ENCODE data around the gene SCRN1.

The SCRN1 gene

DNA sequence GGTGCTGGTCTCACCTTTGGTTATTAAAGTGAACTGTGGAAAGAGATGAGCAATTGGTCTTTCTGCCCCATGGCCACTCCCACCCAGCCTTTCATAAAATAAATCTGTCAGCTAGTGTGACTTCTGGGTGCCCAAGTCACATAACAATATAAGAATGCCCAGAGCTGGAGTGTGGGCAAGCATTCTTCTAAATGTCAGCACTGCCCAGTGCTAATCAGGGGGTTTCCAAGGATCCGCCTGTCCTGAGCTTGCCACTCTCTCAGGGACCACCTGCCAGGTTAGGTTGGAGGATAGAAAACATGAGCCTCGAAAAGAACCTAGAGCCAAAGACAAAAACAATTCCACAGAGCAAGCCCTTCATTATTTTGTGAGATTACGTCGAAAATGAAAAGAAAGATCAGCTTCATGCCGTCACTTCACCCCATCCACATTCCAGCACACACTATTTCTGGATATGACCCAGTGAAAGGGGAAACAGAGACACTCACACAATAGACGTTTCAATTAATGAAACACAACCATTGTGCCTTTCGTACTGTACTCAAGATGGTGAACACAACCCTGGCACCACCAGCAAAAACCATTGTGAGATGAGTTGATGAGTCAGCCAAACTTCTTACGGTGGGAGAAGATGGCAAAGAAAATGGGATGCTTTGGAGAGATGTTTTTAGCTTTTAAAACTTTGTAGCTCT, 30.8 kb downstream of the SCRN1 start:
- H3K27ac ChIP-seq (ENCODE audit: low read depth, low read length), result no peak overlapping the region
- H2AK5ac ChIP-seq (ENCODE audit: low read length), result no peak overlapping the region
- H3K27me3 ChIP-seq (ENCODE audit: insufficient read depth, low read length), result no peaks in the 10 kb centered on the region
- H2BK120ac ChIP-seq (ENCODE audit: insufficient read depth, low read length, poor library complexity), result no peak overlapping the region
- H3K4ac ChIP-seq (ENCODE audit: low read depth, low read length), result no peak overlapping the region
- H3K14ac ChIP-seq (ENCODE audit: low read length), result no peak overlapping the region
- H3K79me1 ChIP-seq (ENCODE audit: low read length), result no peaks in the 10 kb centered on the region
- H4K12ac ChIP-seq (ENCODE audit: low read depth, low read length), result no peak overlapping the region
- H4K8ac ChIP-seq (ENCODE audit: low read depth, low read length), result no peak overlapping the region
- no peaks in the 10 kb centered on the region for H3K4me1 ChIP-seq (ENCODE audit: control insufficient read depth in 1 of 2, insufficient read depth in 2 of 2, low read length in 2 of 2)
- no peak overlapping the region for H2BK5ac ChIP-seq (ENCODE audit: low read depth, low read length, poor library complexity)
- H3K4me3 ChIP-seq (ENCODE audit: low read depth, low read length), result no peak overlapping the region
- no peak overlapping the region for H3K23ac ChIP-seq (ENCODE audit: low read length)
- H2BK12ac ChIP-seq (ENCODE audit: low read length), result no peak overlapping the region
- H3K36me3 ChIP-seq (ENCODE audit: control insufficient read depth in 1 of 2, insufficient read depth in 2 of 2, low read length in 2 of 2), result peaks cover 6% of the 10 kb centered on the region in 2 experiments
- no peak overlapping the region for H3K9ac ChIP-seq (ENCODE audit: low read length)
- no peaks in the 10 kb centered on the region for H3K9me3 ChIP-seq (ENCODE audit: insufficient read depth, low read depth, low read length)
- H3K4me2 ChIP-seq (ENCODE audit: low read length), result no peak overlapping the region
- no peak overlapping the region for H2AFZ ChIP-seq (ENCODE audit: insufficient read depth, low read length, poor library complexity)
- WGBS (ENCODE audit: extremely low coverage, insufficient coverage, insufficient read length), result no CpG with 5 or more reads among the region's 8 CpGs
- H3K79me2 ChIP-seq (ENCODE audit: control insufficient read depth, insufficient read depth, low read length, poor library complexity), result no peaks in the 10 kb centered on the region
- no peak overlapping the region for H3K18ac ChIP-seq (ENCODE audit: low read length)
- DNase-seq, result no peak
- no peak overlapping the region for H4K91ac ChIP-seq (ENCODE audit: low read depth, low read length)

DNA sequence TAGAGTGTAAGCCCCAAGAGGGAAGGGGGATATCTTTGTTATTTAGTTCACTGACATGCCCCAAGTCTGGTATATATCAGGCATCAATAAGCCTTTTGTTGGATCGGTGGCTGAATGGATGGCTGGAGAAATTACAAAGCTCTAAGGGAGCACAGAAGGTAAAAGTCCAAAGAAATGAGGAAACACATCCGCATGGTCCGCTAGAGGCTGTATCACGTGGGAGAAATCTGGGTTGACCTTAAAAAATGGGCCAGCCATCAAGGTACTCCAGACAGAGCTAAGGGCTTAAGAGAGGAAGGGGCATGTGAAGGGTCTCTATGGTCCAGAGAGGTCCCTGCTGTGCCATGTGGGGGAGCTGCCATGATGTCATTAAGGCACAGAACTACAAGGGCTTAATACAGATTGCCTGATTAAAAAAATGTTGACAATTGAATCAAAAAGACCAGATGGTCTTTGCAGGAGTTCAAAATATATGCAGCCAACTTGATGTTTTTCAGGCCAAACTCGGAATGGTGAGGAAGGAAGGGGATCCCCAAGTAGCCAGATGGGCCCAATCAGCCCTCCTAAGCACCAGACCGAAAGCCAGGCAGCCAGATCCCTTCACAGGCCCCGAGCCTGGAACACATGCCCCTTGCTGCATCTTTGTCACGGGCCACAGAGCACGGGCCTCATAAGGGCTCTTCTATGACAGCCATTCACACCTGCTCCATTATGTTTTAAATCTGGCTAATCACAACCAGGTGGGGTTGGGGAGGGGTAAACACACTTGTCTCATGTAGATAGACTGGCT, 31.9 kb downstream of the SCRN1 start:
- Histone ChIP-seq H2BK5ac (ENCODE audit: low read depth, low read length, poor library complexity) (no peak overlapping the region), H3K18ac (ENCODE audit: low read length) (no peak overlapping the region), H3K9me3 (ENCODE audit: insufficient read depth, low read depth, low read length) (no peaks in the 10 kb centered on the region), H4K12ac (ENCODE audit: low read depth, low read length) (no peak overlapping the region), H2BK120ac (ENCODE audit: insufficient read depth, low read length, poor library complexity) (no peak overlapping the region), H3K4ac (ENCODE audit: low read depth, low read length) (no peak overlapping the region), H3K79me1 (ENCODE audit: low read length) (no peaks in the 10 kb centered on the region), H2AFZ (ENCODE audit: insufficient read depth, low read length, poor library complexity) (no peak overlapping the region), H2BK12ac (ENCODE audit: low read length) (no peak overlapping the region), H4K91ac (ENCODE audit: low read depth, low read length) (no peak overlapping the region), H3K23ac (ENCODE audit: low read length) (no peak overlapping the region), H3K4me2 (ENCODE audit: low read length) (no peak overlapping the region), H3K36me3 (ENCODE audit: control insufficient read depth in 1 of 2, insufficient read depth in 2 of 2, low read length in 2 of 2) (peaks cover 6 to 9% of the 10 kb centered on the region in 2 experiments), H3K4me3 (ENCODE audit: low read depth, low read length) (no peak overlapping the region), H3K27ac (ENCODE audit: low read depth, low read length) (no peak overlapping the region), H2AK5ac (ENCODE audit: low read length) (no peak overlapping the region), H3K9ac (ENCODE audit: low read length) (no peak overlapping the region), H3K27me3 (ENCODE audit: insufficient read depth, low read length) (no peaks in the 10 kb centered on the region), H3K14ac (ENCODE audit: low read length) (no peak overlapping the region), H4K8ac (ENCODE audit: low read depth, low read length) (no peak overlapping the region), H3K4me1 (ENCODE audit: control insufficient read depth in 1 of 2, insufficient read depth in 2 of 2, low read length in 2 of 2) (no peaks in the 10 kb centered on the region), H3K79me2 (ENCODE audit: control insufficient read depth, insufficient read depth, low read length, poor library complexity) (no peaks in the 10 kb centered on the region)
- WGBS (ENCODE audit: extremely low coverage, insufficient coverage, insufficient read length), result no CpG with 5 or more reads among the region's 9 CpGs
- DNase-seq, result no peak

GRCh38 chr7:29956487-29956836, 33.1 kb downstream of the SCRN1 start:
- no peak overlapping the region for H4K12ac ChIP-seq (ENCODE audit: low read depth, low read length)
- H2AK5ac ChIP-seq (ENCODE audit: low read length), result no peak overlapping the region
- H3K9me3 ChIP-seq (ENCODE audit: insufficient read depth, low read depth, low read length), result no peaks in the 10 kb centered on the region
- no peak overlapping the region for H3K18ac ChIP-seq (ENCODE audit: low read length)
- no peak for DNase-seq
- H3K9ac ChIP-seq (ENCODE audit: low read length), result no peak overlapping the region
- no peak overlapping the region for H3K4ac ChIP-seq (ENCODE audit: low read depth, low read length)
- H3K79me2 ChIP-seq (ENCODE audit: control insufficient read depth, insufficient read depth, low read length, poor library complexity), result no peaks in the 10 kb centered on the region
- H4K8ac ChIP-seq (ENCODE audit: low read depth, low read length), result no peak overlapping the region
- no CpG with 5 or more reads among the region's 3 CpGs for WGBS (ENCODE audit: extremely low coverage, insufficient coverage, insufficient read length)
- H3K27me3 ChIP-seq (ENCODE audit: insufficient read depth, low read length), result no peaks in the 10 kb centered on the region
- H3K79me1 ChIP-seq (ENCODE audit: low read length), result no peaks in the 10 kb centered on the region
- no peak overlapping the region for H3K4me2 ChIP-seq (ENCODE audit: low read length)
- H3K36me3 ChIP-seq (ENCODE audit: control insufficient read depth in 1 of 2, insufficient read depth in 2 of 2, low read length in 2 of 2), result peaks cover 6 to 11% of the 10 kb centered on the region in 2 experiments
- no peak overlapping the region for H2BK5ac ChIP-seq (ENCODE audit: low read depth, low read length, poor library complexity)
- H3K27ac ChIP-seq (ENCODE audit: low read depth, low read length), result no peak overlapping the region
- H2BK120ac ChIP-seq (ENCODE audit: insufficient read depth, low read length, poor library complexity), result no peak overlapping the region
- H3K4me1 ChIP-seq (ENCODE audit: control insufficient read depth in 1 of 2, insufficient read depth in 2 of 2, low read length in 2 of 2), result no peaks in the 10 kb centered on the region
- H2BK12ac ChIP-seq (ENCODE audit: low read length), result no peak overlapping the region
- H4K91ac ChIP-seq (ENCODE audit: low read depth, low read length), result no peak overlapping the region
- no peak overlapping the region for H3K23ac ChIP-seq (ENCODE audit: low read length)
- no peak overlapping the region for H3K4me3 ChIP-seq (ENCODE audit: low read depth, low read length)
- no peak overlapping the region for H3K14ac ChIP-seq (ENCODE audit: low read length)
- H2AFZ ChIP-seq (ENCODE audit: insufficient read depth, low read length, poor library complexity), result no peak overlapping the region

GRCh38 chr7:29955799-29956486, 33.7 kb downstream of the SCRN1 start:
- Histone ChIP-seq H4K12ac (ENCODE audit: low read depth, low read length) (no peak overlapping the region), H3K4me1 (ENCODE audit: control insufficient read depth in 1 of 2, insufficient read depth in 2 of 2, low read length in 2 of 2) (no peaks in the 10 kb centered on the region), H3K4me2 (ENCODE audit: low read length) (no peak overlapping the region), H3K27me3 (ENCODE audit: insufficient read depth, low read length) (no peaks in the 10 kb centered on the region), H4K8ac (ENCODE audit: low read depth, low read length) (no peak overlapping the region), H2BK5ac (ENCODE audit: low read depth, low read length, poor library complexity) (no peak overlapping the region), H3K9me3 (ENCODE audit: insufficient read depth, low read depth, low read length) (peaks cover 2% of the 10 kb centered on the region), H3K14ac (ENCODE audit: low read length) (no peak overlapping the region), H3K4ac (ENCODE audit: low read depth, low read length) (no peak overlapping the region), H3K27ac (ENCODE audit: low read depth, low read length) (no peak overlapping the region), H2AFZ (ENCODE audit: insufficient read depth, low read length, poor library complexity) (no peak overlapping the region), H2BK120ac (ENCODE audit: insufficient read depth, low read length, poor library complexity) (no peak overlapping the region), H3K9ac (ENCODE audit: low read length) (no peak overlapping the region), H3K79me1 (ENCODE audit: low read length) (no peaks in the 10 kb centered on the region), H3K18ac (ENCODE audit: low read length) (no peak overlapping the region), H3K23ac (ENCODE audit: low read length) (no peak overlapping the region), H4K91ac (ENCODE audit: low read depth, low read length) (no peak overlapping the region), H2AK5ac (ENCODE audit: low read length) (no peak overlapping the region), H3K4me3 (ENCODE audit: low read depth, low read length) (no peak overlapping the region), H3K79me2 (ENCODE audit: control insufficient read depth, insufficient read depth, low read length, poor library complexity) (no peaks in the 10 kb centered on the region), H3K36me3 (ENCODE audit: control insufficient read depth in 1 of 2, insufficient read depth in 2 of 2, low read length in 2 of 2) (peaks cover 10 to 15% of the 10 kb centered on the region in 2 experiments), H2BK12ac (ENCODE audit: low read length) (no peak overlapping the region)
- no CpG with 5 or more reads among the region's 8 CpGs for WGBS (ENCODE audit: extremely low coverage, insufficient coverage, insufficient read length)
- DNase-seq, result no peak

Data from trophoblast cell (in vitro differentiated cells and primary cell).